Astrocyte (in vitro differentiated cells and primary cell): ENCODE data around the gene RNLS. TPM values are rescaled to one million over a fixed set of nuclear protein-coding genes. Genes with fewer than 3 reads are reported as not detected.

Experiments used
- DNase-seq: peaks from one replicate; pipeline ENCODE4 v3.0.0-alpha.2; 2010; ENCODE audit warnings: low read depth
- FAIRE-seq: peaks from 2 replicates; lab custom pipeline; 2011; peaks lifted over from hg19 to GRCh38; lab: Jason Lieb, UNC
- H2AFZ ChIP-seq: 2 replicates; pipeline ENCODE4 v1.6.0; 2012; ENCODE audit warnings: low read depth, low read length, inconsistent platforms
- H3K27ac ChIP-seq: 2 replicates; pipeline ENCODE4 v1.5.1; 2011; ENCODE audit warnings: low read depth, low read length, inconsistent platforms
- H3K27me3 ChIP-seq: 2 replicates; pipeline ENCODE4 v1.6.0; 2011; ENCODE audit warnings: low read length, inconsistent platforms; ENCODE audit not compliant: insufficient read depth
- H3K36me3 ChIP-seq: 2 replicates; pipeline ENCODE4 v1.5.1; 2011; ENCODE audit warnings: low read length, inconsistent platforms; ENCODE audit not compliant: insufficient read depth
- H3K4me1 ChIP-seq: 2 replicates; pipeline ENCODE4 v1.5.1; 2011; ENCODE audit warnings: low read length, inconsistent platforms; ENCODE audit not compliant: insufficient read depth
- H3K4me2 ChIP-seq: 2 replicates; pipeline ENCODE4 v1.6.0; 2012; ENCODE audit warnings: low read length, inconsistent platforms
- H3K4me3 ChIP-seq: 2 replicates; pipeline ENCODE4 v1.5.1; 2011; ENCODE audit warnings: low read depth, mild to moderate bottlenecking, low read length, inconsistent platforms; ENCODE audit not compliant: insufficient read depth
- H3K79me2 ChIP-seq: 2 replicates; pipeline ENCODE4 v1.6.0; 2012; ENCODE audit warnings: mild to moderate bottlenecking, low read length, inconsistent platforms; ENCODE audit not compliant: insufficient read depth
- H3K9ac ChIP-seq: 2 replicates; pipeline ENCODE4 v1.6.0; 2012; ENCODE audit warnings: mild to moderate bottlenecking, low read length, inconsistent platforms
- H3K9me3 ChIP-seq: 2 replicates; pipeline ENCODE4 v1.5.1; 2012; ENCODE audit warnings: low read depth, mild to moderate bottlenecking, low read length, inconsistent platforms; ENCODE audit not compliant: insufficient read depth
- H4K20me1 ChIP-seq: 2 replicates; pipeline ENCODE4 v1.6.0; 2012; ENCODE audit warnings: low read length, inconsistent platforms; ENCODE audit not compliant: insufficient read depth
- H3K27ac Mint-ChIP-seq: one replicate; pipeline ENCODE4 v1.8.0; 2021; ENCODE audit warnings: mild to moderate bottlenecking, mixed read lengths; ENCODE audit not compliant: unreplicated experiment
- H3K27me3 Mint-ChIP-seq: one replicate; pipeline ENCODE4 v1.8.0; 2021; ENCODE audit warnings: low read depth, mixed read lengths; ENCODE audit not compliant: unreplicated experiment
- H3K36me3 Mint-ChIP-seq: one replicate; pipeline ENCODE4 v1.8.0; 2021; ENCODE audit warnings: low read depth, mixed read lengths; ENCODE audit not compliant: unreplicated experiment
- H3K4me1 Mint-ChIP-seq: one replicate; pipeline ENCODE4 v1.8.0; 2021; ENCODE audit warnings: low read depth, mixed read lengths; ENCODE audit not compliant: unreplicated experiment
- H3K4me3 Mint-ChIP-seq: one replicate; pipeline ENCODE4 v1.8.0; 2021; ENCODE audit warnings: mild to moderate bottlenecking, moderate library complexity, mixed read lengths; ENCODE audit not compliant: unreplicated experiment
- H3K9me3 Mint-ChIP-seq: one replicate; pipeline ENCODE4 v1.8.0; 2021; ENCODE audit warnings: mild to moderate bottlenecking, mixed read lengths; ENCODE audit not compliant: unreplicated experiment
- CTCF ChIP-seq: IDR thresholded peaks from 2 replicates; pipeline ENCODE4 v1.5.1; 2011; ENCODE audit warnings: low read depth, mild to moderate bottlenecking, inconsistent platforms, low read length, moderate library complexity; ENCODE audit not compliant: insufficient read depth
- EZH2 ChIP-seq: IDR thresholded peaks from 2 replicates; pipeline ENCODE4 v1.6.1; 2012; ENCODE audit warnings: mild to moderate bottlenecking, low read length, inconsistent platforms; ENCODE audit not compliant: insufficient read depth
- total RNA-seq: library from RNA; stranded (reverse); gene quantifications from 2 replicates; pipeline ENCODE4 v1.2.1, GENCODE V29; 2021

The RNLS gene
- total RNA-seq, 1 donor from 2014 or later, result 6.9 TPM

GRCh38 chr10:88428442-88428841 lies 154.7 kb downstream of the RNLS start:
- H3K79me2 ChIP-seq, result no peaks in the 10 kb centered on the region
- FAIRE-seq (no peak), DNase-seq (peak; percentile 44)
- no peak overlapping the region for H2AFZ ChIP-seq
- Mint-ChIP-seq H3K27ac (no peak overlapping the region), H3K36me3 (no peaks in the 10 kb centered on the region), H3K4me3 (no peak overlapping the region), H3K27me3 (no peaks in the 10 kb centered on the region), H3K4me1 (peaks cover 6% of the 10 kb centered on the region), H3K9me3 (no peaks in the 10 kb centered on the region)
- no peaks in the 10 kb centered on the region for H3K4me1 ChIP-seq
- no peak overlapping the region for H3K9ac ChIP-seq
- H3K36me3 ChIP-seq, result no peaks in the 10 kb centered on the region
- no peak for TF ChIP-seq CTCF
- no peak for TF ChIP-seq EZH2
- no peaks in the 10 kb centered on the region for H4K20me1 ChIP-seq
- no peaks in the 10 kb centered on the region for H3K9me3 ChIP-seq
- H3K27ac ChIP-seq, result no peak overlapping the region
- H3K4me2 ChIP-seq, result no peak overlapping the region
- H3K4me3 ChIP-seq, result no peak overlapping the region
- no peaks in the 10 kb centered on the region for H3K27me3 ChIP-seq

DNA sequence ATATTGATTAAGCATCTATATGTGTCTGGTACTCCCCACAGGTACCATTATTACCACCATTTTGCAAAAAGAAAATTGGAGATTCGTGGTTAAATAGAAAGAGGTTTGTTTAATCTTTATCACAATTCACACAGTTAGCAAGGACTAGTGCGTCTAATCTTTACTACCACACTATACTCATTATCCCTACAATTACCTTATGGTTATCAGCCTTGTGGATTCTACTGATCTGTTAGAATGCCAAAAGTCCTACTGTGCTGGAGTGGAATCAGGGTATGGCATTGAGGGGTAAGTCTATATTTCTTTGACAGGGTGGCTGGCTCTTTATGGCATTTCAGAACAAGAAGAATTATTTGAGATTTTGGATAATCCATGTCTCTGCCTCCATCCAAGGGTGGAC lies 156.1 kb downstream of the RNLS start:
- FAIRE-seq (no peak), DNase-seq (no peak)
- Histone ChIP-seq H4K20me1 (no peaks in the 10 kb centered on the region), H3K9me3 (no peaks in the 10 kb centered on the region), H3K9ac (no peak overlapping the region), H3K27ac (no peak overlapping the region), H3K27me3 (no peaks in the 10 kb centered on the region), H3K79me2 (no peaks in the 10 kb centered on the region), H3K4me1 (no peaks in the 10 kb centered on the region), H3K4me2 (no peak overlapping the region), H2AFZ (no peak overlapping the region), H3K36me3 (no peaks in the 10 kb centered on the region), H3K4me3 (no peak overlapping the region)
- H3K4me1 Mint-ChIP-seq, result peaks cover 6% of the 10 kb centered on the region
- no peaks in the 10 kb centered on the region for H3K27me3 Mint-ChIP-seq
- no peaks in the 10 kb centered on the region for H3K36me3 Mint-ChIP-seq
- TF ChIP-seq EZH2 (no peak), CTCF (no peak)
- H3K9me3 Mint-ChIP-seq, result no peaks in the 10 kb centered on the region
- H3K4me3 Mint-ChIP-seq, result no peak overlapping the region
- no peak overlapping the region for H3K27ac Mint-ChIP-seq

DNA sequence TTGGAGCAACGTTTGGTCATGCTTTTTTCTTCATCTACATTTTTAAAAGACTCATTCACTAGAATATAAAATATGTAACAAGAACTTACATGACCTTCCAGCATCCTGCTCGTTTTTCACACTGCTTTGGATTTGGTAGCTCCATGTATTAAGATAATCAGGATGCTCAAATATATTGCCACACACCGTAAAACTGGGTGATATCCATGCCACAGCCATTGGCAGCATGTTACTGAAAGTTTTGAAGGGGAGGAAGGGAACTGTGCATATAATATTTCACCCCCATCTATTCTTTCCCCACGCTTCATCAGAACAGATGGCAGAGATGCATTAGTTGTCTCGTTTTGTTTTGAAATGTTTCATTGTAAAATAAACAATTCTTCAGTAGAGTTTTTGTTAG lies 158.2 kb downstream of the RNLS start:
- no peaks in the 10 kb centered on the region for H3K27me3 ChIP-seq
- H3K9me3 Mint-ChIP-seq, result no peaks in the 10 kb centered on the region
- H3K4me1 ChIP-seq, result no peaks in the 10 kb centered on the region
- H2AFZ ChIP-seq, result no peak overlapping the region
- no peak overlapping the region for H3K4me3 ChIP-seq
- H3K9me3 ChIP-seq, result no peaks in the 10 kb centered on the region
- no peak overlapping the region for H3K4me3 Mint-ChIP-seq
- DNase-seq (no peak), FAIRE-seq (no peak)
- no peaks in the 10 kb centered on the region for H3K79me2 ChIP-seq
- H3K4me2 ChIP-seq, result no peak overlapping the region
- H3K27ac ChIP-seq, result no peak overlapping the region
- no peaks in the 10 kb centered on the region for H4K20me1 ChIP-seq
- H3K27me3 Mint-ChIP-seq, result no peaks in the 10 kb centered on the region
- H3K36me3 ChIP-seq, result no peaks in the 10 kb centered on the region
- peaks cover 6% of the 10 kb centered on the region for H3K4me1 Mint-ChIP-seq
- no peak overlapping the region for H3K9ac ChIP-seq
- H3K36me3 Mint-ChIP-seq, result no peaks in the 10 kb centered on the region
- no peak overlapping the region for H3K27ac Mint-ChIP-seq
- no peak for TF ChIP-seq EZH2
- TF ChIP-seq CTCF, result no peak
